OCI-LY1 (cell line): ENCODE data around the gene CTNNA2.

Experiments used
- H2AFZ ChIP-seq: fragments of 200-600 bp; sonication (generic), shearing (Covaris generic); 2 replicates; pipeline ENCODE4 v1.6.0; 2014; ENCODE audit warnings: antibody characterized with exemption, mild to moderate bottlenecking, low read length
- H3F3A ChIP-seq: fragments of 200-600 bp; sonication (generic), shearing (Covaris generic); 2 replicates; pipeline ENCODE4 v1.6.0; 2014; ENCODE audit warnings: mild to moderate bottlenecking, antibody characterized with exemption, low read length, moderate library complexity; ENCODE audit not compliant: insufficient read depth
- H3K27ac ChIP-seq: fragments of 200-600 bp; sonication (generic); 2 replicates; pipeline ENCODE4 v1.5.1; 2014; ENCODE audit warnings: low read length, mixed run types, mild to moderate bottlenecking, low read depth; ENCODE audit not compliant: poor library complexity, severe bottlenecking
- H3K27me3 ChIP-seq: fragments of 200-600 bp; sonication (generic); 2 replicates; pipeline ENCODE4 v1.6.0; 2014; ENCODE audit warnings: antibody characterized with exemption, mild to moderate bottlenecking, low read length, moderate library complexity; ENCODE audit not compliant: insufficient read depth
- H3K36me3 ChIP-seq: fragments of 200-600 bp; sonication (generic); 2 replicates; pipeline ENCODE4 v1.6.1; 2014; ENCODE audit warnings: mild to moderate bottlenecking, antibody characterized with exemption, low read length, moderate library complexity, mixed read lengths; ENCODE audit not compliant: insufficient read depth
- H3K4me1 ChIP-seq: fragments of 200-600 bp; sonication (generic); 2 replicates; pipeline ENCODE4 v1.5.1; 2014; ENCODE audit warnings: mild to moderate bottlenecking, low read length, moderate library complexity; ENCODE audit not compliant: insufficient read depth, severe bottlenecking
- H3K4me2 ChIP-seq: fragments of 200-600 bp; sonication (generic), shearing (Covaris generic); 2 replicates; pipeline ENCODE4 v1.6.1; 2014; ENCODE audit warnings: low read length
- H3K4me3 ChIP-seq: fragments of 200-600 bp; sonication (generic); 2 replicates; pipeline ENCODE4 v1.5.1; 2014; ENCODE audit warnings: low read length, low read depth, mild to moderate bottlenecking, mixed read lengths; ENCODE audit not compliant: poor library complexity, severe bottlenecking
- H3K79me2 ChIP-seq: fragments of 200-600 bp; shearing (Covaris generic); 2 replicates; pipeline ENCODE4 v1.6.1; 2016; ENCODE audit warnings: mixed run types, low read length, mixed read lengths; ENCODE audit not compliant: insufficient read depth
- H3K9ac ChIP-seq: fragments of 200-600 bp; sonication (generic), shearing (Covaris generic); 2 replicates; pipeline ENCODE4 v1.6.1; 2014; ENCODE audit warnings: mild to moderate bottlenecking, low read length, mixed read lengths
- H3K9me2 ChIP-seq: fragments of 200-600 bp; sonication (generic), shearing (Covaris generic); 2 replicates; pipeline ENCODE4 v1.6.1; 2014; ENCODE audit warnings: low read depth, mild to moderate bottlenecking, low read length, mixed read lengths
- H3K9me3 ChIP-seq: fragments of 200-600 bp; shearing (Covaris generic); 2 replicates; pipeline ENCODE4 v1.6.1; 2014; ENCODE audit warnings: low read length, mixed read lengths
- H4K20me1 ChIP-seq: fragments of 200-600 bp; sonication (generic), shearing (Covaris generic); 2 replicates; pipeline ENCODE4 v1.6.0; 2016; ENCODE audit warnings: mild to moderate bottlenecking, low read length; ENCODE audit not compliant: insufficient read depth
- CTCF ChIP-seq: fragments of 200-600 bp; sonication (generic), shearing (Covaris generic); IDR thresholded peaks from 2 replicates; pipeline ENCODE4 v1.5.1; 2017; ENCODE audit warnings: mild to moderate bottlenecking, antibody characterized with exemption, low read length, moderate library complexity, mixed read lengths
- EZH2 ChIP-seq: fragments of 200-600 bp; sonication (generic), shearing (Covaris generic); IDR thresholded peaks from 2 replicates; pipeline ENCODE4 v1.8.0; 2017; ENCODE audit warnings: borderline replicate concordance, mixed run types, mild to moderate bottlenecking, antibody characterized with exemption, low read length, moderate library complexity, mixed read lengths

The CTNNA2 gene

GRCh38 chr2:80151248-80151647, 638.4 kb downstream of the CTNNA2 start:
- Histone ChIP-seq H3K9me2 (no peaks in the 10 kb centered on the region), H4K20me1 (no peaks in the 10 kb centered on the region), H3F3A (no peaks in the 10 kb centered on the region), H3K27ac (no peak overlapping the region), H3K27me3 (no peaks in the 10 kb centered on the region), H3K4me3 (no peak overlapping the region), H2AFZ (no peak overlapping the region), H3K36me3 (no peaks in the 10 kb centered on the region), H3K4me2 (no peak overlapping the region), H3K9ac (no peak overlapping the region), H3K9me3 (no peaks in the 10 kb centered on the region), H3K4me1 (no peaks in the 10 kb centered on the region), H3K79me2 (no peaks in the 10 kb centered on the region)
- no peak for TF ChIP-seq EZH2
- no peak for TF ChIP-seq CTCF

GRCh38 chr2:80151651-80152050, 638.8 kb downstream of the CTNNA2 start:
- no peak for TF ChIP-seq CTCF
- H3K9me3 ChIP-seq = no peaks in the 10 kb centered on the region
- no peaks in the 10 kb centered on the region for H3K9me2 ChIP-seq
- no peak overlapping the region for H3K4me2 ChIP-seq
- H2AFZ ChIP-seq = no peak overlapping the region
- no peaks in the 10 kb centered on the region for H4K20me1 ChIP-seq
- H3K36me3 ChIP-seq = no peaks in the 10 kb centered on the region
- no peak overlapping the region for H3K4me3 ChIP-seq
- no peaks in the 10 kb centered on the region for H3K4me1 ChIP-seq
- no peaks in the 10 kb centered on the region for H3K27me3 ChIP-seq
- no peak overlapping the region for H3K9ac ChIP-seq
- no peaks in the 10 kb centered on the region for H3F3A ChIP-seq
- no peak overlapping the region for H3K27ac ChIP-seq
- no peaks in the 10 kb centered on the region for H3K79me2 ChIP-seq

- Histone ChIP-seq H3K36me3 (no peaks in the 10 kb centered on the region), H3K27me3 (no peaks in the 10 kb centered on the region), H4K20me1 (no peaks in the 10 kb centered on the region), H3K9ac (no peak overlapping the region), H3K4me3 (no peak overlapping the region), H3K79me2 (no peaks in the 10 kb centered on the region), H3F3A (no peaks in the 10 kb centered on the region), H3K9me3 (no peaks in the 10 kb centered on the region), H3K4me1 (no peaks in the 10 kb centered on the region), H2AFZ (no peak overlapping the region), H3K4me2 (no peak overlapping the region), H3K9me2 (no peaks in the 10 kb centered on the region), H3K27ac (no peak overlapping the region)
- TF ChIP-seq CTCF (no peak), EZH2 (no peak)
These were observed 640.3 kb downstream of the CTNNA2 start for GRCh38 chr2:80153151-80153550.
